H9 (cell line): ENCODE measurements around the gene MGAT5B. TPM values are rescaled to one million over a fixed set of nuclear protein-coding genes. Genes with fewer than 3 reads are reported as not detected.

ENCODE experiments used
- DNase-seq: peaks from one replicate; pipeline ENCODE4 v3.0.0-alpha.2; 2017
- H2AFZ ChIP-seq: one replicate; pipeline ENCODE4 v1.6.1; 2013; ENCODE audit warnings: mild to moderate bottlenecking, low read length, control low read depth, moderate library complexity
- H2AK5ac ChIP-seq: 2 replicates; pipeline ENCODE4 v1.6.1; 2013; ENCODE audit warnings: low read length, control low read depth, mixed read lengths; ENCODE audit not compliant: insufficient read length
- H2BK120ac ChIP-seq: one replicate; pipeline ENCODE4 v1.6.1; 2013; ENCODE audit warnings: low read depth, mild to moderate bottlenecking, low read length, control low read depth, inconsistent platforms; ENCODE audit not compliant: poor library complexity, severe bottlenecking
- H2BK12ac ChIP-seq: 2 replicates; pipeline ENCODE4 v1.6.1; 2013; ENCODE audit warnings: low read length, control low read depth, mixed read lengths, low read depth; ENCODE audit not compliant: insufficient read length
- H2BK15ac ChIP-seq: 2 replicates; pipeline ENCODE4 v1.6.1; 2013; ENCODE audit warnings: low read depth, low read length, control low read depth
- H2BK20ac ChIP-seq: one replicate; pipeline ENCODE4 v1.6.1; 2013; ENCODE audit warnings: low read depth, mild to moderate bottlenecking, low read length, control low read depth, inconsistent platforms; ENCODE audit not compliant: poor library complexity, severe bottlenecking
- H2BK5ac ChIP-seq: 2 replicates; pipeline ENCODE4 v1.6.1; 2013; ENCODE audit warnings: low read length, control low read depth, mixed read lengths; ENCODE audit not compliant: insufficient read length
- H3K14ac ChIP-seq: 2 replicates; pipeline ENCODE4 v1.6.1; 2013; ENCODE audit warnings: low read length, control low read depth; ENCODE audit not compliant: insufficient read depth
- H3K18ac ChIP-seq: 2 replicates; pipeline ENCODE4 v1.6.1; 2013; ENCODE audit warnings: low read depth, mild to moderate bottlenecking, mixed read lengths, low read length, control low read depth; ENCODE audit not compliant: insufficient read length
- H3K23ac ChIP-seq: 2 replicates; pipeline ENCODE4 v1.6.1; 2013; ENCODE audit warnings: low read length, control low read depth, mixed read lengths, low read depth; ENCODE audit not compliant: insufficient read length
- H3K23me2 ChIP-seq: 2 replicates; pipeline ENCODE4 v1.6.1; 2013; ENCODE audit warnings: low read depth, mild to moderate bottlenecking, mixed read lengths, low read length, control low read depth; ENCODE audit not compliant: insufficient read length, poor library complexity, severe bottlenecking
- H3K27ac ChIP-seq: 2 replicates; pipeline ENCODE4 v1.5.1; 2013; ENCODE audit warnings: low read length, control low read depth, mixed read lengths, low read depth; ENCODE audit not compliant: insufficient read length
- H3K27me3 ChIP-seq: 2 replicates; pipeline ENCODE4 v1.6.1; 2013; ENCODE audit warnings: low read length, control low read depth, inconsistent platforms; ENCODE audit not compliant: insufficient read depth
- H3K4ac ChIP-seq: 2 replicates; pipeline ENCODE4 v1.6.1; 2013; ENCODE audit warnings: low read depth, mild to moderate bottlenecking, control low read depth, inconsistent platforms, low read length, moderate library complexity
- H3K4me1 ChIP-seq: 2 replicates; pipeline ENCODE4 v1.6.1; 2013; ENCODE audit warnings: low read length, control low read depth, inconsistent platforms; ENCODE audit not compliant: insufficient read depth
- H3K4me2 ChIP-seq: 2 replicates; pipeline ENCODE4 v1.6.1; 2013; ENCODE audit warnings: low read length, control low read depth, mixed read lengths; ENCODE audit not compliant: insufficient read length, insufficient read depth
- H3K56ac ChIP-seq: 2 replicates; pipeline ENCODE4 v1.6.1; 2013; ENCODE audit warnings: low read depth, mild to moderate bottlenecking, mixed read lengths, low read length, control low read depth; ENCODE audit not compliant: insufficient read length
- H3K79me1 ChIP-seq: 2 replicates; pipeline ENCODE4 v1.6.1; 2013; ENCODE audit warnings: low read depth, mild to moderate bottlenecking, moderate library complexity, low read length, control low read depth, inconsistent platforms; ENCODE audit not compliant: insufficient read depth, poor library complexity, severe bottlenecking
- H3K79me2 ChIP-seq: 2 replicates; pipeline ENCODE4 v1.6.1; 2013; ENCODE audit warnings: low read length, control low read depth, inconsistent platforms; ENCODE audit not compliant: insufficient read depth
- H3K9ac ChIP-seq: 2 replicates; pipeline ENCODE4 v1.6.1; 2013; ENCODE audit warnings: low read length, control low read depth, mixed read lengths; ENCODE audit not compliant: insufficient read length; ENCODE audit errors: extremely low read depth
- H3K9me3 ChIP-seq: one replicate; pipeline ENCODE4 v1.6.1; 2013; ENCODE audit warnings: low read depth, low read length, inconsistent platforms; ENCODE audit not compliant: control insufficient read depth
- H3T11ph ChIP-seq: one replicate; pipeline ENCODE4 v1.6.1; 2013; ENCODE audit warnings: mild to moderate bottlenecking, low read length, control low read depth, inconsistent platforms
- H4K20me1 ChIP-seq: one replicate; pipeline ENCODE4 v1.6.1; 2013; ENCODE audit not compliant: control insufficient read depth, insufficient read length, insufficient read depth
- H4K5ac ChIP-seq: 2 replicates; pipeline ENCODE4 v1.6.1; 2013; ENCODE audit warnings: low read depth, mild to moderate bottlenecking, mixed read lengths, low read length, control low read depth; ENCODE audit not compliant: insufficient read length
- H4K8ac ChIP-seq: replicated peaks from 2 replicates; pipeline ENCODE4 v1.6.1; 2013; ENCODE audit warnings: low read length, control low read depth, mixed read lengths, low read depth; ENCODE audit not compliant: insufficient read length
- H4K91ac ChIP-seq: 2 replicates; pipeline ENCODE4 v1.6.1; 2013; ENCODE audit warnings: low read depth, mild to moderate bottlenecking, moderate library complexity, mixed read lengths, low read length, control low read depth; ENCODE audit not compliant: insufficient read length
- H3K27ac Mint-ChIP-seq, 3 experiments: 2 replicates in 2 of 3; 3 replicates in 1 of 3; pipeline ENCODE4 v1.8.0; 2020 to 2021; ENCODE audit warnings: mixed read lengths in 3 of 3, mild to moderate bottlenecking in 1 of 3, moderate library complexity in 1 of 3
- H3K27me3 Mint-ChIP-seq: 2 replicates; pipeline ENCODE4 v1.8.0; 2021; ENCODE audit warnings: low read depth, mild to moderate bottlenecking, moderate library complexity, mixed read lengths
- H3K36me3 Mint-ChIP-seq, 3 experiments: 2 replicates in 2 of 3; 3 replicates in 1 of 3; pipeline ENCODE4 v1.8.0; 2020 to 2021; ENCODE audit warnings: low read depth in 3 of 3, mixed read lengths in 3 of 3; ENCODE audit not compliant: insufficient read depth in 1 of 3
- H3K4me1 Mint-ChIP-seq, 2 experiments: 2 replicates each; pipeline ENCODE4 v1.8.0; 2020; ENCODE audit warnings: mixed read lengths in 2 of 2
- H3K4me3 Mint-ChIP-seq, 2 experiments: 2 replicates in 1 of 2; 3 replicates in 1 of 2; pipeline ENCODE4 v1.8.0; 2020 to 2021; ENCODE audit warnings: mild to moderate bottlenecking in 2 of 2, mixed read lengths in 2 of 2, moderate library complexity in 1 of 2
- H3K9me3 Mint-ChIP-seq, 2 experiments: 2 replicates in 1 of 2; 3 replicates in 1 of 2; pipeline ENCODE4 v1.8.0; 2020; ENCODE audit warnings: mild to moderate bottlenecking in 2 of 2, mixed read lengths in 2 of 2, moderate library complexity in 1 of 2
- WGBS: extraction: QIAGEN DNeasy Blood & Tissue Kit; methylation state at CpG from one replicate; pipeline ENCODE4 v1.1.7; 2013; ENCODE audit warnings: missing lambda C conversion rate, low lambda C conversion rate, mixed read lengths; ENCODE audit not compliant: insufficient read length; ENCODE audit errors: extremely low coverage; 5-methylcytosine and 5-hydroxymethylcytosine counted together
- total RNA-seq: library from RNA; stranded (reverse); gene quantifications from 2 replicates; pipeline ENCODE4 v1.2.1, GENCODE V29; 2021
- TF ChIP-seq, protein P1 (sequence below): fragments of 200-600 bp; sonication (generic); conservative IDR thresholded peaks from 3 replicates; pipeline ENCODE4 v1.8.0; 2021; ENCODE audit warnings: antibody characterized with exemption, mild to moderate bottlenecking

The MGAT5B gene
- total RNA-seq, 1 experiment from 2014 or later: 4.9 TPM

DNA sequence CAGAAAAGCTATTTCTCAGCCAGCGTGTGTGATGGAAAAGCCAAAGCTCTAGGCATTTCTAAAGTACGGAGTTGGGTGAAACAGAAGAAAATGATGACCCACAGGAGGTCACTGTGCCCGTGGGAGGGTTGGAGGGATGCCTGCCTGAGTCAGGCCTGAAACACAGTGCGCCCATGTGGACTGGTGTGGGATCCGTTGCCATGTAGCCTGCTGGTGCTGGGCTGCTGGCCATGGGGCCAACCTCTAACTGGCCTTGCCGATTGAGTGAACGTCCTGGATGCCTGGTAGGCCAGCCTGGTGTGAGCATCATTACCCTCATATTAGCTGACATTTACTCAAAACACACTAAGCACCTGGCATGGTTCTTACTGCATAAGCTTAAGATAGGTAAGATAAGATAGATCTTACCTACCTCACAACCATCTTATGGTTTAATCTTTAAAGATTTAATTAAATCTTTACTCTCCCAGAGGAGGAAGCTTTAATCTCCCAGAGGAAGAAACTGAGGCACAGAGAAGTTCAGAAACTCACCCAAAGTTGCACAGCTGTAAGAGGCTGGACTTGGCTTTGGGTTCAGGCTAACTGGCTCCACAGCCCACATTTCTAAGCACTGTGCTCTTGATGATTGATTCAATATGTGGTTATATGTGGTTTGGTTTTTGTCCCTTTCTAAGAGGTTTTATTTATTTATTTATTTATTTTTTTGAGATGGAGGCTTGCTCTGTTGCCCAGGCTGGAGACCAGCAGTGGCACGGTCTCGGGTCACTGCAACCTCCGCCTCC is 15.7 kb downstream of the MGAT5B start:
- H2BK20ac ChIP-seq: no peak overlapping the region
- no peak overlapping the region for H3K4ac ChIP-seq
- H2BK12ac ChIP-seq: no peak overlapping the region
- H4K8ac ChIP-seq: no peak overlapping the region
- H3K23ac ChIP-seq: no peak overlapping the region
- H3K79me1 ChIP-seq: no peaks in the 10 kb centered on the region
- H3K79me2 ChIP-seq: no peaks in the 10 kb centered on the region
- H4K20me1 ChIP-seq: no peaks in the 10 kb centered on the region
- peaks cover 7% of the 10 kb centered on the region; the same call in 1 of the 2 replicates for H3K4me1 ChIP-seq
- Mint-ChIP-seq H3K4me3 (no peak overlapping the region), H3K27ac (no peak overlapping the region), H3K9me3 (no peaks in the 10 kb centered on the region), H3K36me3 (no peaks in the 10 kb centered on the region), H3K4me1 (peaks cover 21 to 47% of the 10 kb centered on the region in 2 experiments), H3K27me3 (peaks cover 2% of the 10 kb centered on the region; the same call in 1 of the 2 replicates)
- TF ChIP-seq, protein P1, sequence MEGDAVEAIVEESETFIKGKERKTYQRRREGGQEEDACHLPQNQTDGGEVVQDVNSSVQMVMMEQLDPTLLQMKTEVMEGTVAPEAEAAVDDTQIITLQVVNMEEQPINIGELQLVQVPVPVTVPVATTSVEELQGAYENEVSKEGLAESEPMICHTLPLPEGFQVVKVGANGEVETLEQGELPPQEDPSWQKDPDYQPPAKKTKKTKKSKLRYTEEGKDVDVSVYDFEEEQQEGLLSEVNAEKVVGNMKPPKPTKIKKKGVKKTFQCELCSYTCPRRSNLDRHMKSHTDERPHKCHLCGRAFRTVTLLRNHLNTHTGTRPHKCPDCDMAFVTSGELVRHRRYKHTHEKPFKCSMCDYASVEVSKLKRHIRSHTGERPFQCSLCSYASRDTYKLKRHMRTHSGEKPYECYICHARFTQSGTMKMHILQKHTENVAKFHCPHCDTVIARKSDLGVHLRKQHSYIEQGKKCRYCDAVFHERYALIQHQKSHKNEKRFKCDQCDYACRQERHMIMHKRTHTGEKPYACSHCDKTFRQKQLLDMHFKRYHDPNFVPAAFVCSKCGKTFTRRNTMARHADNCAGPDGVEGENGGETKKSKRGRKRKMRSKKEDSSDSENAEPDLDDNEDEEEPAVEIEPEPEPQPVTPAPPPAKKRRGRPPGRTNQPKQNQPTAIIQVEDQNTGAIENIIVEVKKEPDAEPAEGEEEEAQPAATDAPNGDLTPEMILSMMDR: no peak
- H2BK5ac ChIP-seq: no peak overlapping the region
- no peak overlapping the region for H3K9ac ChIP-seq
- no peak overlapping the region for H2BK15ac ChIP-seq
- H3K9me3 ChIP-seq: no peaks in the 10 kb centered on the region
- no peaks in the 10 kb centered on the region for H3K27me3 ChIP-seq
- no peak overlapping the region for H4K91ac ChIP-seq
- no peak overlapping the region for H2AK5ac ChIP-seq
- H3K56ac ChIP-seq: no peak overlapping the region
- no peaks in the 10 kb centered on the region for H3K23me2 ChIP-seq
- DNase-seq: no peak
- no peak overlapping the region for H3K14ac ChIP-seq
- H2BK120ac ChIP-seq: no peak overlapping the region
- no peak overlapping the region for H3K27ac ChIP-seq
- WGBS: no CpG with 5 or more reads among the region's 10 CpGs
- H3K4me2 ChIP-seq: no peak overlapping the region
- H2AFZ ChIP-seq: no peak overlapping the region
- no peak overlapping the region for H4K5ac ChIP-seq
- H3T11ph ChIP-seq: no peak overlapping the region
- no peak overlapping the region for H3K18ac ChIP-seq
